H9 (cell line): ENCODE data around the gene DNLZ. TPM values are rescaled to one million over a fixed set of nuclear protein-coding genes. Genes with fewer than 3 reads are reported as not detected.

Experiments
- DNase-seq: peaks from one replicate; pipeline ENCODE4 v3.0.0-alpha.2; 2017
- H2AFZ ChIP-seq: one replicate; pipeline ENCODE4 v1.6.1; 2013; ENCODE audit warnings: mild to moderate bottlenecking, low read length, control low read depth, moderate library complexity
- H2AK5ac ChIP-seq: 2 replicates; pipeline ENCODE4 v1.6.1; 2013; ENCODE audit warnings: low read length, control low read depth, mixed read lengths; ENCODE audit not compliant: insufficient read length
- H2BK120ac ChIP-seq: one replicate; pipeline ENCODE4 v1.6.1; 2013; ENCODE audit warnings: low read depth, mild to moderate bottlenecking, low read length, control low read depth, inconsistent platforms; ENCODE audit not compliant: poor library complexity, severe bottlenecking
- H2BK12ac ChIP-seq: 2 replicates; pipeline ENCODE4 v1.6.1; 2013; ENCODE audit warnings: low read length, control low read depth, mixed read lengths, low read depth; ENCODE audit not compliant: insufficient read length
- H2BK15ac ChIP-seq: 2 replicates; pipeline ENCODE4 v1.6.1; 2013; ENCODE audit warnings: low read depth, low read length, control low read depth
- H2BK20ac ChIP-seq: one replicate; pipeline ENCODE4 v1.6.1; 2013; ENCODE audit warnings: low read depth, mild to moderate bottlenecking, low read length, control low read depth, inconsistent platforms; ENCODE audit not compliant: poor library complexity, severe bottlenecking
- H2BK5ac ChIP-seq: 2 replicates; pipeline ENCODE4 v1.6.1; 2013; ENCODE audit warnings: low read length, control low read depth, mixed read lengths; ENCODE audit not compliant: insufficient read length
- H3K14ac ChIP-seq: 2 replicates; pipeline ENCODE4 v1.6.1; 2013; ENCODE audit warnings: low read length, control low read depth; ENCODE audit not compliant: insufficient read depth
- H3K18ac ChIP-seq: 2 replicates; pipeline ENCODE4 v1.6.1; 2013; ENCODE audit warnings: low read depth, mild to moderate bottlenecking, mixed read lengths, low read length, control low read depth; ENCODE audit not compliant: insufficient read length
- H3K23ac ChIP-seq: 2 replicates; pipeline ENCODE4 v1.6.1; 2013; ENCODE audit warnings: low read length, control low read depth, mixed read lengths, low read depth; ENCODE audit not compliant: insufficient read length
- H3K23me2 ChIP-seq: 2 replicates; pipeline ENCODE4 v1.6.1; 2013; ENCODE audit warnings: low read depth, mild to moderate bottlenecking, mixed read lengths, low read length, control low read depth; ENCODE audit not compliant: insufficient read length, poor library complexity, severe bottlenecking
- H3K27ac ChIP-seq: 2 replicates; pipeline ENCODE4 v1.5.1; 2013; ENCODE audit warnings: low read length, control low read depth, mixed read lengths, low read depth; ENCODE audit not compliant: insufficient read length
- H3K27me3 ChIP-seq: 2 replicates; pipeline ENCODE4 v1.6.1; 2013; ENCODE audit warnings: low read length, control low read depth, inconsistent platforms; ENCODE audit not compliant: insufficient read depth
- H3K4ac ChIP-seq: 2 replicates; pipeline ENCODE4 v1.6.1; 2013; ENCODE audit warnings: low read depth, mild to moderate bottlenecking, control low read depth, inconsistent platforms, low read length, moderate library complexity
- H3K4me1 ChIP-seq: 2 replicates; pipeline ENCODE4 v1.6.1; 2013; ENCODE audit warnings: low read length, control low read depth, inconsistent platforms; ENCODE audit not compliant: insufficient read depth
- H3K4me2 ChIP-seq: 2 replicates; pipeline ENCODE4 v1.6.1; 2013; ENCODE audit warnings: low read length, control low read depth, mixed read lengths; ENCODE audit not compliant: insufficient read length, insufficient read depth
- H3K56ac ChIP-seq: 2 replicates; pipeline ENCODE4 v1.6.1; 2013; ENCODE audit warnings: low read depth, mild to moderate bottlenecking, mixed read lengths, low read length, control low read depth; ENCODE audit not compliant: insufficient read length
- H3K79me1 ChIP-seq: 2 replicates; pipeline ENCODE4 v1.6.1; 2013; ENCODE audit warnings: low read depth, mild to moderate bottlenecking, moderate library complexity, low read length, control low read depth, inconsistent platforms; ENCODE audit not compliant: insufficient read depth, poor library complexity, severe bottlenecking
- H3K79me2 ChIP-seq: 2 replicates; pipeline ENCODE4 v1.6.1; 2013; ENCODE audit warnings: low read length, control low read depth, inconsistent platforms; ENCODE audit not compliant: insufficient read depth
- H3K9ac ChIP-seq: 2 replicates; pipeline ENCODE4 v1.6.1; 2013; ENCODE audit warnings: low read length, control low read depth, mixed read lengths; ENCODE audit not compliant: insufficient read length; ENCODE audit errors: extremely low read depth
- H3K9me3 ChIP-seq: one replicate; pipeline ENCODE4 v1.6.1; 2013; ENCODE audit warnings: low read depth, low read length, inconsistent platforms; ENCODE audit not compliant: control insufficient read depth
- H3T11ph ChIP-seq: one replicate; pipeline ENCODE4 v1.6.1; 2013; ENCODE audit warnings: mild to moderate bottlenecking, low read length, control low read depth, inconsistent platforms
- H4K20me1 ChIP-seq: one replicate; pipeline ENCODE4 v1.6.1; 2013; ENCODE audit not compliant: control insufficient read depth, insufficient read length, insufficient read depth
- H4K5ac ChIP-seq: 2 replicates; pipeline ENCODE4 v1.6.1; 2013; ENCODE audit warnings: low read depth, mild to moderate bottlenecking, mixed read lengths, low read length, control low read depth; ENCODE audit not compliant: insufficient read length
- H4K8ac ChIP-seq: replicated peaks from 2 replicates; pipeline ENCODE4 v1.6.1; 2013; ENCODE audit warnings: low read length, control low read depth, mixed read lengths, low read depth; ENCODE audit not compliant: insufficient read length
- H4K91ac ChIP-seq: 2 replicates; pipeline ENCODE4 v1.6.1; 2013; ENCODE audit warnings: low read depth, mild to moderate bottlenecking, moderate library complexity, mixed read lengths, low read length, control low read depth; ENCODE audit not compliant: insufficient read length
- H3K27ac Mint-ChIP-seq, 3 experiments: 2 replicates in 2 of 3; 3 replicates in 1 of 3; pipeline ENCODE4 v1.8.0; 2020 to 2021; ENCODE audit warnings: mixed read lengths in 3 of 3, mild to moderate bottlenecking in 1 of 3, moderate library complexity in 1 of 3
- H3K27me3 Mint-ChIP-seq: 2 replicates; pipeline ENCODE4 v1.8.0; 2021; ENCODE audit warnings: low read depth, mild to moderate bottlenecking, moderate library complexity, mixed read lengths
- H3K36me3 Mint-ChIP-seq, 3 experiments: 2 replicates in 2 of 3; 3 replicates in 1 of 3; pipeline ENCODE4 v1.8.0; 2020 to 2021; ENCODE audit warnings: low read depth in 3 of 3, mixed read lengths in 3 of 3; ENCODE audit not compliant: insufficient read depth in 1 of 3
- H3K4me1 Mint-ChIP-seq, 2 experiments: 2 replicates each; pipeline ENCODE4 v1.8.0; 2020; ENCODE audit warnings: mixed read lengths in 2 of 2
- H3K4me3 Mint-ChIP-seq, 2 experiments: 2 replicates in 1 of 2; 3 replicates in 1 of 2; pipeline ENCODE4 v1.8.0; 2020 to 2021; ENCODE audit warnings: mild to moderate bottlenecking in 2 of 2, mixed read lengths in 2 of 2, moderate library complexity in 1 of 2
- H3K9me3 Mint-ChIP-seq, 2 experiments: 2 replicates in 1 of 2; 3 replicates in 1 of 2; pipeline ENCODE4 v1.8.0; 2020; ENCODE audit warnings: mild to moderate bottlenecking in 2 of 2, mixed read lengths in 2 of 2, moderate library complexity in 1 of 2
- WGBS: extraction: QIAGEN DNeasy Blood & Tissue Kit; methylation state at CpG from one replicate; pipeline ENCODE4 v1.1.7; 2013; ENCODE audit warnings: missing lambda C conversion rate, low lambda C conversion rate, mixed read lengths; ENCODE audit not compliant: insufficient read length; ENCODE audit errors: extremely low coverage; 5-methylcytosine and 5-hydroxymethylcytosine counted together
- total RNA-seq: library from RNA; stranded (reverse); gene quantifications from 2 replicates; pipeline ENCODE4 v1.2.1, GENCODE V29; 2021
- TF ChIP-seq, protein P1 (sequence below): fragments of 200-600 bp; sonication (generic); conservative IDR thresholded peaks from 3 replicates; pipeline ENCODE4 v1.8.0; 2021; ENCODE audit warnings: antibody characterized with exemption, mild to moderate bottlenecking

The DNLZ gene
- total RNA-seq, 1 experiment from 2014 or later, result 24.8 TPM

DNA sequence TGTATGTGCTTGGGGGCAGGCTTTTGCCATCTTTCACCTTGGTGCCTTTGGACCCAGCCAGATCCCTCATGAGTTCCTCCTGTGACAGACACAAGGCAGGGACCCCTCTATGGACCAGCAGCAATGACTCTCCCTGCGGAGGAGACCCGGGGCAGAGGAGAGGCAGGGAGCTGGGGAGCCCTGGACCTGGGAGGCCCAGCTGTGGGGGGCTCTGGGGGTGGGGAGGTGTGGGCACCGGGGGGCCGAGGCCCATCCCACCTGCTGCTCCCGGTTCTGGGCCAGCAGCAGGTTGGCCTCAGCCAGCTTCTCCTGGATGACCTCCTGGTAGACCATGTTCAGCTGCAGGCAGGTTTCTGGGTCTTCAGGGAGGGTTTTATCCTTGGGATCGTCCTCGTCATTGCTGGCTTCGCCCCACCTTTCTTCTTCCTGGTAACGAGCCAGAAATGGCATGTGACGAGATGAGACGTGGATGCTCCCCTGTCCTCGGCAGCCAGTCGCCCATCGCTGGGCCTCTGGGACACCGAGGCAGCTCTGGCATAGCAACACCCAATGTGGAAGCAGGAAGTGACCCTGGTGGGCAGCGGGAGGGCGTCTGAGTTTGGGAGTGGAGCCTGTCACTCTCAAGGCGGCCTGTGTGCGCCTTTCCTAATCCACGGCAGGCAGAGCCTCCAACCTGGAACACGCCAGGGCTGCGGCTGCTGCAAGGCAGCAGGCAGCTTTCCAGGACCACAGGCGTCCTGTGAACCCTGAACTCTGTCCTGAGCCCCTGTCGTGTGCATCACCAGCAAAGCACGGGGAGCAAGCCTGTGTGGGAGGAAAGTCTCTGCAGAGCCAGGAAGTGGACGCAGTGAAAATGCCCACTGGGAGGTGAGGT, 32.0 kb upstream of the DNLZ start:
- Histone ChIP-seq H3K27me3 (no peaks in the 10 kb centered on the region), H3K4ac (no peak overlapping the region), H2AK5ac (no peak overlapping the region), H2BK120ac (no peak overlapping the region), H2BK20ac (no peak overlapping the region), H2BK12ac (no peak overlapping the region), H4K20me1 (no peaks in the 10 kb centered on the region), H3K27ac (no peak overlapping the region), H3T11ph (no peak overlapping the region), H3K23ac (no peak overlapping the region), H3K56ac (no peak overlapping the region), H3K23me2 (peaks cover 6% of the 10 kb centered on the region), H2BK5ac (no peak overlapping the region), H3K9ac (no peak overlapping the region), H3K14ac (no peak overlapping the region), H2BK15ac (no peak overlapping the region), H4K91ac (no peak overlapping the region), H4K5ac (no peak overlapping the region), H2AFZ (no peak overlapping the region), H3K79me2 (peaks cover 12% of the 10 kb centered on the region; the same call in 1 of the 2 replicates), H3K9me3 (no peaks in the 10 kb centered on the region), H4K8ac (no peak overlapping the region), H3K18ac (no peak overlapping the region), H3K79me1 (peaks cover 7% of the 10 kb centered on the region), H3K4me1 (no peaks in the 10 kb centered on the region), H3K4me2 (no peak overlapping the region)
- TF ChIP-seq, protein P1, sequence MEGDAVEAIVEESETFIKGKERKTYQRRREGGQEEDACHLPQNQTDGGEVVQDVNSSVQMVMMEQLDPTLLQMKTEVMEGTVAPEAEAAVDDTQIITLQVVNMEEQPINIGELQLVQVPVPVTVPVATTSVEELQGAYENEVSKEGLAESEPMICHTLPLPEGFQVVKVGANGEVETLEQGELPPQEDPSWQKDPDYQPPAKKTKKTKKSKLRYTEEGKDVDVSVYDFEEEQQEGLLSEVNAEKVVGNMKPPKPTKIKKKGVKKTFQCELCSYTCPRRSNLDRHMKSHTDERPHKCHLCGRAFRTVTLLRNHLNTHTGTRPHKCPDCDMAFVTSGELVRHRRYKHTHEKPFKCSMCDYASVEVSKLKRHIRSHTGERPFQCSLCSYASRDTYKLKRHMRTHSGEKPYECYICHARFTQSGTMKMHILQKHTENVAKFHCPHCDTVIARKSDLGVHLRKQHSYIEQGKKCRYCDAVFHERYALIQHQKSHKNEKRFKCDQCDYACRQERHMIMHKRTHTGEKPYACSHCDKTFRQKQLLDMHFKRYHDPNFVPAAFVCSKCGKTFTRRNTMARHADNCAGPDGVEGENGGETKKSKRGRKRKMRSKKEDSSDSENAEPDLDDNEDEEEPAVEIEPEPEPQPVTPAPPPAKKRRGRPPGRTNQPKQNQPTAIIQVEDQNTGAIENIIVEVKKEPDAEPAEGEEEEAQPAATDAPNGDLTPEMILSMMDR, result no peak
- Mint-ChIP-seq H3K4me1 (peaks cover 10% of the 10 kb centered on the region in 2 experiments), H3K4me3 (no peak overlapping the region), H3K36me3 (peaks cover 31 to 65% (median 60%) of the 10 kb centered on the region in 3 experiments; a peak in 6 of 7 replicates), H3K9me3 (no peaks in the 10 kb centered on the region), H3K27ac (no peak overlapping the region), H3K27me3 (no peaks in the 10 kb centered on the region)
- no peak for DNase-seq
- no CpG with 5 or more reads among the region's 26 CpGs for WGBS
